ENCODE data around the gene USP21.

GRCh38 chr1:161200421-161200991 is 41.2 kb downstream of the USP21 start:
- TF ChIP-seq POLR2A (IDR thresholded peaks at IDR 0.05) (no peak), CTCF (IDR thresholded peaks at IDR 0.05) (no peak), EP300 (IDR thresholded peaks at IDR 0.05) (no peak)
